ENCODE data around the gene LPP. TPM values are rescaled to one million over a fixed set of nuclear protein-coding genes. Genes with fewer than 3 reads are reported as not detected.

LPP gene
- total and polyA plus RNA-seq, 2 of the 13 experiments (the other 11 are each of a cell fraction or from before 2014, with no cell fraction given): 19.2 to 29.9 TPM

GRCh38 chr3:188294823-188295487 lies 141.0 kb downstream of the LPP start (continued):
- TF ChIP-seq FOXA3 (CRISPR knock-in tag; IDR thresholded peaks at IDR 0.05) (peak; percentile 97), ATF1 (CRISPR knock-in tag; IDR thresholded peaks at IDR 0.05) (peak; percentile 84), ZNF605 (CRISPR knock-in tag; IDR thresholded peaks at IDR 0.05) (peak; percentile 60; the same call in 1 of the 2 replicates), KDM2A (CRISPR knock-in tag; IDR thresholded peaks at IDR 0.05; ENCODE audit: borderline replicate concordance, low read depth) (no peak), KMT2B (CRISPR knock-in tag; IDR thresholded peaks at IDR 0.05) (peak; percentile 62; the same call in 1 of the 2 replicates), CEBPZ (IDR thresholded peaks at IDR 0.05; ENCODE audit: low read length) (no peak), BHLHE40 (IDR thresholded peaks at IDR 0.05; ENCODE audit: low read length) (no peak; the same call in 1 of the 2 replicates), ZNF460 (CRISPR knock-in tag; IDR thresholded peaks at IDR 0.05; ENCODE audit: borderline replicate concordance) (peak; percentile 13; the same call in 1 of the 2 replicates), MZF1 (CRISPR knock-in tag; IDR thresholded peaks at IDR 0.05; ENCODE audit: borderline replicate concordance) (no peak), ZNF253 (CRISPR knock-in tag; IDR thresholded peaks at IDR 0.05; ENCODE audit: borderline replicate concordance) (no peak), MAFF (IDR thresholded peaks at IDR 0.05; ENCODE audit: low read depth, low read length) (no peak), HOXA3 (CRISPR knock-in tag; IDR thresholded peaks at IDR 0.05) (peak; percentile 89), ZNF44 (CRISPR knock-in tag; IDR thresholded peaks at IDR 0.05) (no peak), ZNF800 (CRISPR knock-in tag; IDR thresholded peaks at IDR 0.05) (peak; percentile 90), ZNF280B (CRISPR knock-in tag; IDR thresholded peaks at IDR 0.05; ENCODE audit: borderline replicate concordance) (no peak), NR2F2 (IDR thresholded peaks at IDR 0.05; ENCODE audit: borderline replicate concordance, low read depth) (peak; percentile 82), MED1 (CRISPR knock-in tag; IDR thresholded peaks at IDR 0.05) (peak; percentile 99), ZNF839 (CRISPR knock-in tag; IDR thresholded peaks at IDR 0.05; ENCODE audit: borderline replicate concordance) (no peak), ZNF282 (IDR thresholded peaks at IDR 0.05; ENCODE audit: partially characterized antibody) (no peak), MLLT10 (CRISPR knock-in tag; IDR thresholded peaks at IDR 0.05) (no peak), ZNF12 (CRISPR knock-in tag; IDR thresholded peaks at IDR 0.05) (peak; percentile 42), ETV6 (CRISPR knock-in tag; conservative IDR thresholded peaks at IDR 0.05) (peak; percentile 35; the same call in 1 of the 2 replicates), ZNF564 (CRISPR knock-in tag; IDR thresholded peaks at IDR 0.05) (no peak), SALL2 (CRISPR knock-in tag; IDR thresholded peaks at IDR 0.05) (peak; percentile 88; the same call in 1 of the 2 replicates), YEATS2 (CRISPR knock-in tag; IDR thresholded peaks at IDR 0.05; ENCODE audit: borderline replicate concordance) (peak; percentile 55; the same call in 1 of the 2 replicates), ZNF20 (CRISPR knock-in tag; IDR thresholded peaks at IDR 0.05) (no peak)
